Mesenchymal stem cell (in vitro differentiated cells and primary cell): Measurements from ENCODE around the gene PILRB.
"Not testable (repeated sequence)": the region's sequence is repeated elsewhere in the genome, so short reads cannot be mapped to it uniquely, and the experiment has no call there.

ENCODE experiments used
- DNase-seq: peaks from one replicate; pipeline ENCODE4 v3.0.0-alpha.2; 2013
- H2AFZ ChIP-seq: one replicate; pipeline ENCODE4 v1.6.1; 2013; ENCODE audit warnings: low read depth, mild to moderate bottlenecking, control low read depth, inconsistent platforms, low read length, moderate library complexity
- H2AK5ac ChIP-seq: 2 replicates; pipeline ENCODE4 v1.6.1; 2013; ENCODE audit warnings: low read length, moderate library complexity, mild to moderate bottlenecking, inconsistent platforms; ENCODE audit not compliant: severe bottlenecking
- H2BK120ac ChIP-seq: one replicate; pipeline ENCODE4 v1.6.1; 2013; ENCODE audit warnings: low read depth, mild to moderate bottlenecking, inconsistent platforms, low read length, moderate library complexity
- H2BK12ac ChIP-seq, 2 experiments: one replicate each; pipeline ENCODE4 v1.6.1; 2013; ENCODE audit warnings: inconsistent platforms in 2 of 2, low read length in 2 of 2, mild to moderate bottlenecking in 2 of 2, moderate library complexity in 2 of 2, control low read depth in 1 of 2
- H2BK15ac ChIP-seq: one replicate; pipeline ENCODE4 v1.6.1; 2013; ENCODE audit warnings: mild to moderate bottlenecking, low read depth, inconsistent platforms; ENCODE audit not compliant: poor library complexity, severe bottlenecking
- H2BK5ac ChIP-seq: 2 replicates; pipeline ENCODE4 v1.6.1; 2013; ENCODE audit warnings: low read depth, mild to moderate bottlenecking, low read length, control low read depth, inconsistent platforms; ENCODE audit not compliant: poor library complexity, severe bottlenecking
- H3K14ac ChIP-seq, 2 experiments: one replicate each; pipeline ENCODE4 v1.6.1; 2013; ENCODE audit warnings: inconsistent platforms in 2 of 2, low read length in 2 of 2, control low read depth in 1 of 2, mild to moderate bottlenecking in 1 of 2, moderate library complexity in 1 of 2
- H3K18ac ChIP-seq, 2 experiments: one replicate each; pipeline ENCODE4 v1.6.1; 2013; ENCODE audit warnings: inconsistent platforms in 2 of 2, low read length in 2 of 2, control low read depth in 1 of 2, low read depth in 1 of 2, mild to moderate bottlenecking in 1 of 2
- H3K23ac ChIP-seq, 2 experiments: one replicate each; pipeline ENCODE4 v1.6.1; 2013; ENCODE audit warnings: inconsistent platforms in 2 of 2, low read length in 2 of 2, mild to moderate bottlenecking in 2 of 2, moderate library complexity in 2 of 2, control low read depth in 1 of 2
- H3K27ac ChIP-seq: 2 replicates; pipeline ENCODE4 v1.5.1; 2013; ENCODE audit warnings: mild to moderate bottlenecking, moderate library complexity, low read length, control low read depth, inconsistent platforms; ENCODE audit not compliant: poor library complexity, severe bottlenecking
- H3K27me3 ChIP-seq, 2 experiments: 2 replicates each; pipeline versions ENCODE4 v1.6.1 to v1.7.0; 2013; ENCODE audit warnings: low read length in 2 of 2, mild to moderate bottlenecking in 2 of 2, moderate library complexity in 2 of 2, control low read depth in 1 of 2, inconsistent platforms in 1 of 2; ENCODE audit not compliant: control insufficient read depth in 1 of 2, insufficient read depth in 1 of 2
- H3K36me3 ChIP-seq, 2 experiments: 2 replicates each; pipeline versions ENCODE4 v1.6.1 to v1.7.0; 2013; ENCODE audit warnings: low read length in 2 of 2, control low read depth in 1 of 2, inconsistent platforms in 1 of 2, low read depth in 1 of 2, mild to moderate bottlenecking in 1 of 2; ENCODE audit not compliant: insufficient read depth in 2 of 2, control insufficient read depth in 1 of 2
- H3K4ac ChIP-seq, 2 experiments: one replicate each; pipeline ENCODE4 v1.6.1; 2013; ENCODE audit warnings: inconsistent platforms in 2 of 2, low read length in 2 of 2, mild to moderate bottlenecking in 2 of 2, moderate library complexity in 2 of 2, control low read depth in 1 of 2, low read depth in 1 of 2
- H3K4me1 ChIP-seq: 2 replicates; pipeline ENCODE4 v1.6.1; 2013; ENCODE audit warnings: low read depth, low read length, control low read depth; ENCODE audit not compliant: control insufficient read depth, insufficient read depth
- H3K4me2 ChIP-seq: 2 replicates; pipeline ENCODE4 v1.6.1; 2013; ENCODE audit warnings: low read length, mild to moderate bottlenecking, inconsistent platforms; ENCODE audit not compliant: poor library complexity, severe bottlenecking
- H3K4me3 ChIP-seq, 2 experiments: 2 replicates each; pipeline versions ENCODE4 v1.5.1 to v1.7.0; 2013; ENCODE audit warnings: low read length in 2 of 2, mild to moderate bottlenecking in 2 of 2, control low read depth in 1 of 2, low read depth in 1 of 2; ENCODE audit not compliant: insufficient read depth in 1 of 2
- H3K79me1 ChIP-seq: replicated peaks from 2 replicates; pipeline ENCODE4 v1.6.1; 2013; ENCODE audit warnings: mild to moderate bottlenecking, control low read depth, low read length, inconsistent platforms; ENCODE audit not compliant: poor library complexity, severe bottlenecking
- H3K9ac ChIP-seq: 2 replicates; pipeline ENCODE4 v1.7.0; 2013; ENCODE audit warnings: mild to moderate bottlenecking, low read length, moderate library complexity
- H3K9me3 ChIP-seq: 2 replicates; pipeline ENCODE4 v1.7.0; 2013; ENCODE audit warnings: mild to moderate bottlenecking, low read length; ENCODE audit not compliant: control insufficient read depth
- H4K8ac ChIP-seq: one replicate; pipeline ENCODE4 v1.6.1; 2013; ENCODE audit warnings: inconsistent platforms, mild to moderate bottlenecking, low read length, moderate library complexity
- H4K91ac ChIP-seq: one replicate; pipeline ENCODE4 v1.6.1; 2013; ENCODE audit warnings: mild to moderate bottlenecking, low read length, inconsistent platforms
- WGBS: methylation state at CpG from one replicate; pipeline ENCODE4 v1.1.7; 2013; ENCODE audit warnings: mixed read lengths; 5-methylcytosine and 5-hydroxymethylcytosine counted together

PILRB gene

DNA sequence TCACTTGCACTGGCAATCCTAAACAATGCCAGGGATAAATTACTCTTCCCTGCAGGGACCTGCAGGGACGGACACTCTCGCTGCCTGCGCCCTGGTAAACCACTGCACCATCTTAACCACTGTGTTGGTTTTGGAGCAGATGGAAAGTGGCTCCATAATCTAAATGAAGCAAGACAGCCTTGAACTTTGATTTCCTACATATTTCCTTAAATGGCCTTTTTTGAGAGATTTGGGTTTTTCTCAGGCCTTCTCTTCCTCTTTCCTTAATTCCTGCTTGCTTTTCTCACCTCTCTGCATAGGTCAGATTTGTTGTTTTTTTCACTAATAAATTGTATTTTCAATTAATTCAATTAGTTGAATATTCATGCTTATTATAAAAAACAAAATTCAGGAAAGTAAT, 18.1 kb downstream of the PILRB start:
- Histone ChIP-seq H3K18ac (no peak overlapping the region), H4K8ac (no peak overlapping the region), H2BK12ac (no peak overlapping the region), H2BK120ac (no peak overlapping the region), H3K36me3 (no peaks in the 10 kb centered on the region), H3K4ac (no peak overlapping the region), H3K27me3 (peaks cover 0 to 4% of the 10 kb centered on the region in 2 experiments), H3K27ac (no peak overlapping the region), H3K4me1 (peaks cover 16% of the 10 kb centered on the region), H3K23ac (no peak overlapping the region), H3K79me1 (no peaks in the 10 kb centered on the region), H3K14ac (no peak overlapping the region), H2AFZ (no peak overlapping the region), H3K4me2 (no peak overlapping the region), H3K9me3 (no peaks in the 10 kb centered on the region), H4K91ac (no peak overlapping the region), H2AK5ac (no peak overlapping the region), H2BK15ac (no peak overlapping the region), H3K4me3 (no peak overlapping the region), H3K9ac (no peak overlapping the region), H2BK5ac (no peak overlapping the region)
- DNase-seq: no peak
- WGBS: 98% methylated on average over 3 of the region's 3 CpGs

DNA sequence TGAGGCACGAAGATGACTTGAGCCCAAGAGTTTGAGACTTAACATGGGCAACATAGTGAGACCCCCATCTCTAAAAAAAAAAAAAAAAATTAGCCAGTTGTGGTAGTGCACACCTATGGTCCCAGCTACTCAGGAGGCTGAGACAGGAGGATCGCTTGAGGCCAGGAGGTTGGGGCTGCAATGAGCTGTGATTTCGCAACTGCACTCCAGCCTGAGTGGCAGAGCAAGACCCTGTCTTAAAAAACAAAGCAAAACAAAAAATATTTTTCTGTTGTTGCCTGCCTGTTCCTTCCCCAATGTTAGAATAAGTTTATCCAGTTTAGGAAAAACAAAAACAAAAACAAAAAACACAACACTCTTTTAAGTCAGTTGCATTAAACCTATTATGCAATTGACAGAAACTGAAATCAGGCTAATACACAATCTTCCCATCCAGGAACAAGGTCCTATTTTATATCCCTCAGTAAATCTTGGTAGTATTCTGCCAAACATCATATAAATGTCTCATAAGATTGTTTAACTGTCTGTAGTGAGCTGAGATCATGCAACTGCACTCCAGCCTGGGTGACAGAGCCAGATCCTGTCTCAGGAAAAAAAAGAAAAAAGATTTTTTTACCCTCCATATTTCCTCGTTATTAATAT, 20.3 kb downstream of the PILRB start:
- H4K91ac ChIP-seq: no peak overlapping the region
- H3K4me3 ChIP-seq: no peak overlapping the region
- no peak overlapping the region for H2BK12ac ChIP-seq
- H2BK5ac ChIP-seq: no peak overlapping the region
- no peaks in the 10 kb centered on the region for H3K36me3 ChIP-seq
- peaks cover 10% of the 10 kb centered on the region for H3K4me1 ChIP-seq
- WGBS: 92% methylated on average over 3 of the region's 4 CpGs
- H3K9me3 ChIP-seq: no peaks in the 10 kb centered on the region
- H3K27me3 ChIP-seq: peaks cover 4 to 5% of the 10 kb centered on the region in 2 experiments
- no peak overlapping the region for H3K18ac ChIP-seq
- H3K79me1 ChIP-seq: no peaks in the 10 kb centered on the region
- H3K23ac ChIP-seq: no peak overlapping the region
- H2AK5ac ChIP-seq: no peak overlapping the region
- no peak overlapping the region for H3K14ac ChIP-seq
- no peak overlapping the region for H2BK120ac ChIP-seq
- no peak overlapping the region for H2AFZ ChIP-seq
- DNase-seq: no peak
- H4K8ac ChIP-seq: no peak overlapping the region
- no peak overlapping the region for H3K27ac ChIP-seq
- H3K4ac ChIP-seq: no peak overlapping the region
- H2BK15ac ChIP-seq: no peak overlapping the region
- H3K9ac ChIP-seq: no peak overlapping the region
- no peak overlapping the region for H3K4me2 ChIP-seq

DNA sequence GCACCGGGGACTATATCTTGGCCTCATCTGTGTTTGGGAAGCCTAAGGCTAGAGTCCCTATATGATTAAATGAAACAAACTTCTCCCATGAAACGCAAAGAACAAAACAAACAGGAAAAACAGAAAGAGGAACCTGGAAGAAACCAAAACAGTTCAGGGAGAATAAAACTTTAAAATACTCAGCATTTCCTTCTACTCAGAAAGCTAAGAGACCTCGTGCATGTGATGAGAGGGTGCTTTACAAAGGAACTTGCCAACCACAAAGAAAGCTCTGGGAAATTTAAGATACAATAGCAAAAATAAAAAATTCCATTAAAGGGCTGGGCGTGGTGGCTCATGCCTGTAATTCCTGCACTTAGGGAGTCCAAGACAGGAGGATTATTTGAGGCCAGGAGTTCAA, 22.3 kb downstream of the PILRB start:
- Histone ChIP-seq H3K4me2 (no peak overlapping the region), H3K27me3 (peaks cover 0 to 5% of the 10 kb centered on the region in 2 experiments), H2BK12ac (no peak overlapping the region), H2BK15ac (no peak overlapping the region), H3K9me3 (no peaks in the 10 kb centered on the region), H3K27ac (no peak overlapping the region), H3K14ac (no peak overlapping the region), H3K79me1 (no peaks in the 10 kb centered on the region), H2BK5ac (no peak overlapping the region), H3K18ac (no peak overlapping the region), H3K4me1 (peaks cover 4% of the 10 kb centered on the region), H2AFZ (no peak overlapping the region), H3K4me3 (no peak overlapping the region), H2AK5ac (no peak overlapping the region), H4K91ac (no peak overlapping the region), H4K8ac (no peak overlapping the region), H3K9ac (no peak overlapping the region), H3K36me3 (no peaks in the 10 kb centered on the region), H3K4ac (no peak overlapping the region), H3K23ac (no peak overlapping the region), H2BK120ac (no peak overlapping the region)
- 89% methylated on average over 3 of the region's 4 CpGs for WGBS
- no peak for DNase-seq

DNA sequence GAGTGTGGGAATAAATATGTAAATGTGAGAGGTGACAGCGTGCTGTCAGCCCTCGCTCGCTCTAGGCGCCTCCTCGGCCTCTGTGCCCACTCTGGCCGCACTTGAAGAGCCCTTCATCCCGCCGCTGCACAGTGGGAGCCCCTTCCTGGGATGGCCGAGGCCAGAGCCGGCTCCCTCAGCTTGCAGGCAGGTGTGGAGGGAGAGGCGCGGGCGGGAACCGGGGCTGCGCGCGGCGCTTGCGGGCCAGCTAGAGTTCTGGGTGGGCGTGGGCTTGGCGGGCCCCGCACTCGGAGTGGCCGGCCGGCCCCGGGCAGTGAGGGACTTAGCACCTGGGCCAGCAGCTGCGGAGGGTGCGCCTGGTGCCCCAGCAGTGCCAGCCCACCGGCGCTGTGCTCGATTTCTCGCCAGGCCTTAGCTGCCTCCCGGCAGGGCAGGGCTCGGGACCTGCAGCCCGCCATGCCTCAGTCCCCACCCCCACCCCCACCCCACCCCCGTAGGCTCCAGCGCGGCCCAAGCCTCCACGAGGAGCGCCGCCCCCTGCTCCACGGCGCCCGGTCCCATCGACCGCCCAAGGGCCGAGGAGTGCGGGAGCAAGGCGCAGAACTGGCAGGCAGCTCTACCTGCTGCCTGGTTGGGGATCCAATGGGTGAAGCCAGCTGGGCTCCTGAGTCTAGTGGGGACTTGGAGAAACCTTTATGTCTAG, 23.8 kb downstream of the PILRB start:
- H4K91ac ChIP-seq, H3K9ac ChIP-seq, H3K27me3 ChIP-seq, H3K4me2 ChIP-seq, H3K9me3 ChIP-seq, DNase-seq, H3K36me3 ChIP-seq, H2BK15ac ChIP-seq, H2AK5ac ChIP-seq, H3K4me3 ChIP-seq, H2AFZ ChIP-seq, H2BK120ac ChIP-seq, H3K79me1 ChIP-seq, H4K8ac ChIP-seq, H3K14ac ChIP-seq, H3K18ac ChIP-seq, H3K23ac ChIP-seq, H3K4ac ChIP-seq, H3K27ac ChIP-seq, H2BK5ac ChIP-seq, H3K4me1 ChIP-seq, H2BK12ac ChIP-seq: not testable (repeated sequence)
- 95% methylated on average over 42 of the region's 49 CpGs for WGBS
